Hepatocyte (in vitro differentiated cells): ENCODE results near the gene AQP5. TPM values are rescaled to one million over a fixed set of nuclear protein-coding genes. Genes with fewer than 3 reads are reported as not detected.

Experiments
- DNase-seq: peaks from one replicate; pipeline ENCODE4 v3.0.0-alpha.2; 2016; ENCODE audit warnings: low spot score
- H2AFZ ChIP-seq: fragments of 200-600 bp; sonication (generic); 2 replicates; pipeline ENCODE4 v1.6.0; 2016; ENCODE audit warnings: antibody characterized with exemption, mild to moderate bottlenecking
- H3K27ac ChIP-seq: fragments of 200-600 bp; sonication (generic); 2 replicates; pipeline ENCODE4 v1.5.1; 2016; ENCODE audit warnings: mild to moderate bottlenecking
- H3K27me3 ChIP-seq: fragments of 200-600 bp; sonication (generic); 2 replicates; pipeline ENCODE4 v1.6.1; 2016
- H3K36me3 ChIP-seq: fragments of 200-600 bp; sonication (generic); replicated peaks from 2 replicates; pipeline ENCODE4 v1.5.1; 2016; ENCODE audit warnings: low read depth; ENCODE audit not compliant: insufficient read depth
- H3K4me1 ChIP-seq: fragments of 200-600 bp; sonication (generic); 2 replicates; pipeline ENCODE4 v1.5.1; 2016; ENCODE audit warnings: mild to moderate bottlenecking, moderate library complexity; ENCODE audit not compliant: insufficient read depth
- H3K4me2 ChIP-seq: fragments of 200-600 bp; sonication (generic); 2 replicates; pipeline ENCODE4 v1.6.0; 2016
- H3K4me3 ChIP-seq: fragments of 200-600 bp; sonication (generic); 2 replicates; pipeline ENCODE4 v1.5.1; 2016; ENCODE audit warnings: mild to moderate bottlenecking
- H3K79me2 ChIP-seq: fragments of 200-600 bp; sonication (generic); 2 replicates; pipeline ENCODE4 v1.6.0; 2017; ENCODE audit warnings: mild to moderate bottlenecking
- H3K9me2 ChIP-seq: fragments of 200-600 bp; sonication (generic); replicated peaks from 2 replicates; pipeline ENCODE4 v1.6.0; 2017; ENCODE audit warnings: mild to moderate bottlenecking; ENCODE audit not compliant: insufficient read depth
- H3K9me3 ChIP-seq: fragments of 200-600 bp; sonication (generic); 2 replicates; pipeline ENCODE4 v1.5.1; 2016; ENCODE audit warnings: low read depth, mild to moderate bottlenecking
- H4K20me1 ChIP-seq: fragments of 200-600 bp; sonication (generic); 2 replicates; pipeline ENCODE4 v1.6.0; 2016; ENCODE audit warnings: mild to moderate bottlenecking; ENCODE audit not compliant: insufficient read depth, poor library complexity, severe bottlenecking
- CTCF ChIP-seq: fragments of 200-600 bp; sonication (generic); IDR thresholded peaks from 2 replicates; pipeline ENCODE4 v1.5.1; 2016; ENCODE audit warnings: antibody characterized with exemption, mild to moderate bottlenecking; ENCODE audit not compliant: poor library complexity
- EZH2 ChIP-seq: fragments of 200-600 bp; sonication (generic); IDR thresholded peaks from 2 replicates; pipeline ENCODE4 v1.6.1; 2016; ENCODE audit warnings: antibody characterized with exemption, mild to moderate bottlenecking, borderline replicate concordance
- EZH2phosphoT487 ChIP-seq: fragments of 200-600 bp; sonication (generic); IDR thresholded peaks from one replicate; pipeline ENCODE4 v1.6.1; 2018; ENCODE audit warnings: antibody characterized with exemption, mild to moderate bottlenecking, low read depth, moderate library complexity; ENCODE audit not compliant: unreplicated experiment, severe bottlenecking
- WGBS: methylation state at CpG from one replicate; pipeline ENCODE4 v1.1.6; 2016; ENCODE audit warnings: low lambda C conversion rate; ENCODE audit errors: missing lambda C conversion rate; 5-methylcytosine and 5-hydroxymethylcytosine counted together
- polyA plus RNA-seq: library from polyadenylated mRNA; unstranded; fragments of >200 nt; fragmentation: Nextera tagmentation; extraction: Ambion mirVana; gene quantifications from 2 replicates; pipeline ENCODE4 v1.2.1, GENCODE V29; 2016
- total RNA-seq: library from RNA; depleted of rRNA; stranded (reverse); fragments of >200 nt; gene quantifications from 2 replicates; pipeline ENCODE4 v1.2.3, GENCODE V29; 2014

AQP5 gene
- total and polyA plus RNA-seq, 2 experiments from 2014 or later: 0.50 to 1.2 TPM

- H2AFZ ChIP-seq: no peak overlapping the region
- no peak overlapping the region for H3K27ac ChIP-seq
- H3K4me2 ChIP-seq: no peak overlapping the region
- no peak overlapping the region for H3K4me3 ChIP-seq
- no peaks in the 10 kb centered on the region for H3K79me2 ChIP-seq
- H3K9me3 ChIP-seq: no peaks in the 10 kb centered on the region
- WGBS: 78% methylated on average over 8 of the region's 8 CpGs
- H4K20me1 ChIP-seq: no peaks in the 10 kb centered on the region
- H3K36me3 ChIP-seq: no peaks in the 10 kb centered on the region
- peaks cover 9% of the 10 kb centered on the region for H3K4me1 ChIP-seq
- peaks cover 4% of the 10 kb centered on the region for H3K27me3 ChIP-seq
- TF ChIP-seq CTCF (no peak), EZH2phosphoT487 (no peak)
- no peaks in the 10 kb centered on the region for H3K9me2 ChIP-seq
- no peak for DNase-seq
These were observed 13.1 kb downstream of the AQP5 start for GRCh38 chr12:49974677-49975317.

GRCh38 chr12:49975318-49975761 lies 13.7 kb downstream of the AQP5 start:
- Histone ChIP-seq H3K4me1 (peaks cover 9% of the 10 kb centered on the region), H3K27me3 (no peaks in the 10 kb centered on the region), H3K9me2 (no peaks in the 10 kb centered on the region), H3K9me3 (no peaks in the 10 kb centered on the region), H2AFZ (no peak overlapping the region), H3K4me2 (no peak overlapping the region), H3K79me2 (no peaks in the 10 kb centered on the region), H3K27ac (no peak overlapping the region), H4K20me1 (no peaks in the 10 kb centered on the region), H3K4me3 (no peak overlapping the region), H3K36me3 (no peaks in the 10 kb centered on the region)
- TF ChIP-seq EZH2phosphoT487 (no peak), CTCF (no peak), EZH2 (no peak)
- DNase-seq: no peak
- 70% methylated on average over 14 of the region's 17 CpGs for WGBS

- H3K79me2 ChIP-seq: no peaks in the 10 kb centered on the region
- no peaks in the 10 kb centered on the region for H3K9me3 ChIP-seq
- no peaks in the 10 kb centered on the region for H4K20me1 ChIP-seq
- H3K4me1 ChIP-seq: peaks cover 13% of the 10 kb centered on the region
- no peak overlapping the region for H2AFZ ChIP-seq
- no peak overlapping the region for H3K27ac ChIP-seq
- H3K4me2 ChIP-seq: no peak overlapping the region
- WGBS: 81% methylated on average over 2 of the region's 2 CpGs
- no peak overlapping the region for H3K4me3 ChIP-seq
- no peak for TF ChIP-seq EZH2phosphoT487
- no peak for TF ChIP-seq CTCF
- TF ChIP-seq EZH2: no peak
- no peaks in the 10 kb centered on the region for H3K36me3 ChIP-seq
- no peaks in the 10 kb centered on the region for H3K27me3 ChIP-seq
- no peaks in the 10 kb centered on the region for H3K9me2 ChIP-seq
- DNase-seq: no peak
These were observed 14.9 kb downstream of the AQP5 start for GRCh38 chr12:49976557-49976956.
